K562 (cell line): Measurements from ENCODE around the gene BCORL1. TPM values are rescaled to one million over a fixed set of nuclear protein-coding genes. Genes with fewer than 3 reads are reported as not detected.

Experiments
- ATAC-seq: fragments of 200-7000 bp; cut with Tn5 transposase; 3 replicates; pipeline ENCODE4 v1.9.1; 2020; ENCODE audit warnings: moderate library complexity
- BruUV-seq: library from RNA; stranded (reverse); fragments of 400-500 nt; replicated peaks from 2 replicates; lab custom pipeline; 2021; lab: Mats Ljungman, UMichigan
- CTCF ChIA-PET: fragments of 300-600 bp; formaldehyde crosslinking; extraction: SDS; loops from one replicate; lab custom pipeline; 2021; ENCODE audit warnings: low intra/inter-chr PET ratio; lab: Yijun Ruan, JAX
- POLR2A ChIA-PET: fragments of 300-600, 350-650 bp; sonication (Branson Sonifier 250); formaldehyde crosslinking; extraction: SDS; loops from one replicate; lab custom pipeline; 2021; ENCODE audit warnings: antibody characterized with exemption, inconsistent platforms; lab: Yijun Ruan, JAX
- DNase-seq, 4 experiments: peaks; one replicate each; pipeline versions ENCODE4 v3.0.0 to v3.0.0-alpha.2; 2011 to 2018; ENCODE audit warnings: low spot score in 3 of 4, mixed read lengths in 3 of 4; ENCODE audit errors: extremely low read depth in 1 of 4
- FAIRE-seq: peaks from 2 replicates; lab custom pipeline; 2011; peaks lifted over from hg19 to GRCh38; lab: Jason Lieb, UNC
- H2AFZ ChIP-seq: 2 replicates; pipeline ENCODE4 v1.6.0; 2011; ENCODE audit warnings: low read depth, low read length, control low read depth, inconsistent platforms
- H3K27ac ChIP-seq: fragments of 200-600 bp; 3 replicates; pipeline ENCODE4 v1.8.0; 2011; ENCODE audit warnings: low read depth, mild to moderate bottlenecking, control low read depth, inconsistent platforms, low read length, moderate library complexity, mixed read lengths; ENCODE audit errors: extremely low read depth
- H3K27me3 ChIP-seq, 2 experiments: fragments of 300-600 bp in 1 of 2; 2 replicates in 1 of 2; 3 replicates in 1 of 2; pipeline versions ENCODE4 v1.6.0 to v1.8.0; 2011; ENCODE audit warnings: inconsistent platforms in 2 of 2, low read length in 2 of 2, mild to moderate bottlenecking in 1 of 2, mixed read lengths in 1 of 2, moderate library complexity in 1 of 2; ENCODE audit not compliant: control insufficient read depth in 2 of 2, insufficient read depth in 2 of 2
- H3K36me3 ChIP-seq: fragments of 300-600 bp; 3 replicates; pipeline ENCODE4 v1.8.0; 2011; ENCODE audit warnings: mild to moderate bottlenecking, low read length, inconsistent platforms; ENCODE audit not compliant: control insufficient read depth, insufficient read depth
- H3K4me1 ChIP-seq, 2 experiments: fragments of 200-600 bp in 1 of 2; replicated peaks in 1 of 2; 2 replicates in 1 of 2; 3 replicates in 1 of 2; pipeline versions ENCODE4 v1.5.1 to v1.8.0; 2011; ENCODE audit warnings: inconsistent platforms in 2 of 2, low read length in 2 of 2, mild to moderate bottlenecking in 1 of 2, mixed read lengths in 1 of 2, moderate library complexity in 1 of 2; ENCODE audit not compliant: control insufficient read depth in 2 of 2, insufficient read depth in 2 of 2
- H3K4me2 ChIP-seq: 2 replicates; pipeline ENCODE4 v1.6.1; 2011; ENCODE audit warnings: low read length, control low read depth, inconsistent platforms, mixed read lengths; ENCODE audit not compliant: insufficient read depth
- H3K4me3 ChIP-seq: fragments of 200-600 bp; sonication (generic), shearing (Covaris generic); 2 replicates; pipeline ENCODE4 v1.5.1; 2016; ENCODE audit warnings: control low read depth, inconsistent platforms
- H3K79me2 ChIP-seq: fragments of 200-600 bp; 3 replicates; pipeline ENCODE4 v1.8.0; 2011; ENCODE audit warnings: low read length, inconsistent platforms; ENCODE audit not compliant: control insufficient read depth, insufficient read depth
- H3K9ac ChIP-seq, 2 experiments: 2 replicates each; pipeline versions ENCODE4 v1.6.0 to v1.6.1; 2011; ENCODE audit warnings: low read depth in 2 of 2, low read length in 2 of 2, control low read depth in 1 of 2, inconsistent platforms in 1 of 2, mild to moderate bottlenecking in 1 of 2, mixed read lengths in 1 of 2; ENCODE audit not compliant: insufficient read depth in 1 of 2
- H3K9me1 ChIP-seq: one replicate; pipeline ENCODE4 v1.6.0; 2011; ENCODE audit warnings: inconsistent platforms, mild to moderate bottlenecking, low read length, moderate library complexity; ENCODE audit not compliant: control insufficient read depth, insufficient read depth
- H3K9me3 ChIP-seq: replicated peaks from 2 replicates; pipeline ENCODE4 v1.5.1; 2011; ENCODE audit warnings: low read depth, low read length, inconsistent platforms; ENCODE audit not compliant: control insufficient read depth, insufficient read depth
- H4K20me1 ChIP-seq: replicated peaks from 2 replicates; pipeline ENCODE4 v1.6.1; 2011; ENCODE audit warnings: low read length, inconsistent platforms, mixed read lengths; ENCODE audit not compliant: control insufficient read depth, insufficient read depth
- EP300 ChIP-seq: IDR thresholded peaks from 2 replicates; pipeline ENCODE4 v1.6.1; 2012; ENCODE audit warnings: low read length, improper control_type of control experiment
- FOXA1 ChIP-seq: fragments of 450-650 bp; IDR thresholded peaks from 2 replicates; pipeline ENCODE4 v1.6.1; 2016; ENCODE audit warnings: mild to moderate bottlenecking, borderline replicate concordance
- PURB ChIP-seq: sonication (generic); formaldehyde crosslinking; IDR thresholded peaks from 2 replicates; pipeline ENCODE4 v1.9.0; 2021; ENCODE audit warnings: low read depth, mild to moderate bottlenecking, missing genetic modification reagents
- SPI1 ChIP-seq: IDR thresholded peaks from 2 replicates; pipeline ENCODE4 v1.6.1; 2011; ENCODE audit warnings: low read depth, low read length, control low read depth, borderline replicate concordance
- ZC3H11A ChIP-seq: IDR thresholded peaks from 2 replicates; pipeline ENCODE4 v1.6.1; 2012; ENCODE audit warnings: low read depth, low read length, improper control_type of control experiment
- ZNF24 ChIP-seq: fragments of 450-650 bp; IDR thresholded peaks from 2 replicates; pipeline ENCODE4 v1.6.1; 2016
- WGBS: fragments of 100-300 bp; shearing (Covaris generic); methylation state at CpG from one replicate; pipeline ENCODE4 v1.1.6; 2016; ENCODE audit warnings: low coverage, mixed read lengths; ENCODE audit not compliant: insufficient coverage; ENCODE audit errors: missing lambda C conversion rate; 5-methylcytosine and 5-hydroxymethylcytosine counted together
- in situ Hi-C: fragments of 300-500 bp; cut with MboI; formaldehyde crosslinking; loops from 4 replicates; pipeline ENCODE4 v1.15.0; 2018; ENCODE audit warnings: inconsistent platforms, mixed read lengths
- intact Hi-C: fragments of 100-400 bp; cut with micrococcal nuclease; formaldehyde crosslinking; loops from 2 replicates; pipeline ENCODE4 v1.14.2; 2022
- polyA plus RNA-seq, 8 experiments: library from polyadenylated mRNA; depleted of rRNA in 4 of 8; stranded (reverse) in 5 of 8; unstranded in 3 of 8; fragments of >200 nt; fragmentation: Nextera tagmentation in 2 of 8; fragmentation: Illumina TruSeq in 1 of 8; extraction: Ambion mirVana in 2 of 8; extraction: Trizol in 1 of 8; gene quantifications; 2 replicates each; pipeline versions ENCODE4 v1.2.1 to v1.2.3, GENCODE V29; 2011 to 2014; ENCODE audit warnings: inconsistent platforms in 1 of 8, missing spikeins in 1 of 8
- total RNA-seq, 7 experiments: library from RNA; depleted of rRNA in 6 of 7; stranded (reverse); fragments of >200 nt in 6 of 7; fragmentation: Illumina TruSeq in 2 of 7; extraction: Trizol in 2 of 7; gene quantifications; 2 replicates each; pipeline versions ENCODE4 v1.2.1 to v1.2.3, GENCODE V29; 2011 to 2021; ENCODE audit warnings: low replicate concordance in 1 of 7
- TF ChIP-seq, protein P1 (sequence below): fragments of 450-650 bp; IDR thresholded peaks from 2 replicates; pipeline ENCODE4 v1.6.1; 2018; ENCODE audit warnings: mild to moderate bottlenecking, low read depth; ENCODE audit not compliant: partially characterized antibody
- TF ChIP-seq, protein P2 (sequence below): fragments of 450-650 bp; IDR thresholded peaks from 2 replicates; pipeline ENCODE4 v1.6.1; 2016; ENCODE audit warnings: missing biosample characterization, missing genetic modification characterization
- TF ChIP-seq, protein P3 (sequence below): fragments of 250-450 bp; sonication (Bioruptor Pico); IDR thresholded peaks from 2 replicates; pipeline ENCODE4 v1.4.0; 2020; ENCODE audit warnings: borderline replicate concordance

BCORL1 gene
- total and polyA plus RNA-seq, 9 of the 15 experiments (the other 6 are each of a cell fraction or from before 2014, with no cell fraction given): 0.48 to 29.6 (median 2.1) TPM

DNA sequence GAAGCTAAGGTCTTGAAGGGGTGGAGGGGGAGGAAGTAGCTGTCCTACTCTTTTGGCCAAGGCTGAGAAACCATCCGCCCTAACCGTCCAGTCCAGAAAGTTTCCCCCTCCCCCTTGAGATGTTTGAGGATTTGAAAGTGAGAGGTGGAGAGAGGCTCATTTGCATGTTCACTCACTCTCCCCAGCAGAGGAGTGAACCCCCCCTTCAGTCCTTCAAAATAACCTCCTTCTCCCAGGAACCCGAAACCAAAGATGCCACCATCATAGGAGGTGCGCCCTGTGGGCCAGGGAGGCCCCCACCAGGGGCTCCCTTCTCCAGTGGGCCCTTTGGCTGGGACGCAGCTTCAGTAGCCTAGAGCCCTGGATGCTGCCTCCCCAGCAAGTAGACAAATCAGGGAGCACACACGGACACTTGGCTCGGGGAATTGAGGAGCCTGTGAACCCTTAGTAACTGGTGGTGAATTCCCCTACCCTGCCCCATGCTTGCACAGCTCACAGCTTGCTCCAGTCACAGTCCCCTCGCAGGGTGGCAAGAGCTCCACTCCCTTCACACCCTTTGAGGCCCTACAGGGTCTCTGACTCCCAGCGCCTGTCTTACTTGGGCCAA is 102.3 kb downstream of the BCORL1 start:
- Histone ChIP-seq H3K79me2 (peaks cover 80% of the 10 kb centered on the region), H3K9me3 (no peaks in the 10 kb centered on the region), H3K4me2 (peak overlapping the region; percentile 5; the same call in 1 of the 2 replicates), H4K20me1 (peaks cover 7% of the 10 kb centered on the region; the same call in 1 of the 2 replicates), H3K4me3 (no peak overlapping the region), H3K9me1 (peaks cover 8% of the 10 kb centered on the region), H3K4me1 (peaks cover 66 to 67% of the 10 kb centered on the region in 2 experiments), H2AFZ (no peak overlapping the region), H3K27ac (peak overlapping the region; percentile 78)
- BruUV-seq: no TSS peak
- WGBS: 38% methylated on average over 9 of the region's 9 CpGs
- CTCF ChIA-PET: no interaction called here
- ATAC-seq (peak; percentile 8), DNase-seq (peak in 2 of 4 experiments; percentile 27 to 46)
- intact Hi-C loops: loop anchor here (5.0 kb wide), 2 partner anchors 88 to 183 kb away; partner anchors contain the start of genes RAB33A and ZNF280C
- TF ChIP-seq ZNF24: no peak
- no peak for TF ChIP-seq FOXA1
- TF ChIP-seq PURB (CRISPR knock-in tag): no peak
- TF ChIP-seq, protein P1, sequence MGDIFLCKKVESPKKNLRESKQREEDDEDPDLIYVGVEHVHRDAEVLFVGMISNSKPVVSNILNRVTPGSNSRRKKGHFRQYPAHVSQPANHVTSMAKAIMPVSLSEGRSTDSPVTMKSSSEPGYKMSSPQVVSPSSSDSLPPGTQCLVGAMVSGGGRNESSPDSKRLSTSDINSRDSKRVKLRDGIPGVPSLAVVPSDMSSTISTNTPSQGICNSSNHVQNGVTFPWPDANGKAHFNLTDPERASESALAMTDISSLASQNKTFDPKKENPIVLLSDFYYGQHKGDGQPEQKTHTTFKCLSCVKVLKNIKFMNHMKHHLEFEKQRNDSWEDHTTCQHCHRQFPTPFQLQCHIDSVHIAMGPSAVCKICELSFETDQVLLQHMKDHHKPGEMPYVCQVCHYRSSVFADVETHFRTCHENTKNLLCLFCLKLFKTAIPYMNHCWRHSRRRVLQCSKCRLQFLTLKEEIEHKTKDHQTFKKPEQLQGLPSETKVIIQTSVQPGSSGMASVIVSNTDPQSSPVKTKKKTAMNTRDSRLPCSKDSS: no peak
- TF ChIP-seq EP300: 0 out of 2 replicates have a peak, but pooled peaks have one; percentile 5
- TF ChIP-seq, protein P2, sequence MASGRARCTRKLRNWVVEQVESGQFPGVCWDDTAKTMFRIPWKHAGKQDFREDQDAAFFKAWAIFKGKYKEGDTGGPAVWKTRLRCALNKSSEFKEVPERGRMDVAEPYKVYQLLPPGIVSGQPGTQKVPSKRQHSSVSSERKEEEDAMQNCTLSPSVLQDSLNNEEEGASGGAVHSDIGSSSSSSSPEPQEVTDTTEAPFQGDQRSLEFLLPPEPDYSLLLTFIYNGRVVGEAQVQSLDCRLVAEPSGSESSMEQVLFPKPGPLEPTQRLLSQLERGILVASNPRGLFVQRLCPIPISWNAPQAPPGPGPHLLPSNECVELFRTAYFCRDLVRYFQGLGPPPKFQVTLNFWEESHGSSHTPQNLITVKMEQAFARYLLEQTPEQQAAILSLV (tag): no peak
- TF ChIP-seq, protein P3, sequence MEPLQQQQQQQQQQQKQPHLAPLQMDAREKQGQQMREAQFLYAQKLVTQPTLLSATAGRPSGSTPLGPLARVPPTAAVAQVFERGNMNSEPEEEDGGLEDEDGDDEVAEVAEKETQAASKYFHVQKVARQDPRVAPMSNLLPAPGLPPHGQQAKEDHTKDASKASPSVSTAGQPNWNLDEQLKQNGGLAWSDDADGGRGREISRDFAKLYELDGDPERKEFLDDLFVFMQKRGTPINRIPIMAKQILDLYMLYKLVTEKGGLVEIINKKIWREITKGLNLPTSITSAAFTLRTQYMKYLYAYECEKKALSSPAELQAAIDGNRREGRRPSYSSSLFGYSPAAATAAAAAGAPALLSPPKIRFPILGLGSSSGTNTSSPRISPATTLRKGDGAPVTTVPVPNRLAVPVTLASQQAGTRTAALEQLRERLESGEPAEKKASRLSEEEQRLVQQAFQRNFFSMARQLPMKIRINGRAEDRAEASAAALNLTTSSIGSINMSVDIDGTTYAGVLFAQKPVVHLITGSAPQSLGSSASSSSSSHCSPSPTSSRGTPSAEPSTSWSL: no peak
- TF ChIP-seq ZC3H11A: no peak
- 0 out of 2 replicates have a peak, but pooled peaks have one; percentile 10 for TF ChIP-seq SPI1
- TF ChIP-seq, all 486 proteins: peak for 2
- peak; percentile 68 for FAIRE-seq
- POLR2A ChIA-PET: interaction anchor here (0.7 to 0.9 kb wide), 3 partner anchors 20 to 131 kb away, joined by 3 to 5 read pairs (median 4); no protein-coding TSS in a partner anchor
- in situ Hi-C loops: no loop called here
- Histone ChIP-seq H3K27me3 (no peaks in the 10 kb centered on the region), H3K36me3 (peaks cover 54% of the 10 kb centered on the region; the same call in 2 of the 3 replicates), H3K9ac (peak overlapping the region in 1 of 2 experiments; percentile 83; a peak in 1 of 4 replicates)
